ENCODE results near the gene AADACL3. TPM values are rescaled to one million over a fixed set of nuclear protein-coding genes. Genes with fewer than 3 reads are reported as not detected.

The AADACL3 gene
- total and polyA plus RNA-seq, 2 donors (not counting 3 experiments of a cell fraction or from before 2014, with no cell fraction given), result not detected

GRCh38 chr1:12706061-12706460 lies 9.8 kb upstream of the AADACL3 start:
- H3K27me3 ChIP-seq (ENCODE audit: control insufficient read depth in 2 of 2, insufficient read depth in 2 of 2, low read length in 2 of 2), result no peaks in the 10 kb centered on the region
- no peaks in the 10 kb centered on the region for H3K36me3 ChIP-seq (ENCODE audit: control insufficient read depth in 2 of 2, extremely low read depth in 1 of 2, insufficient read depth in 2 of 2, low read length in 2 of 2)
- H4K20me1 ChIP-seq (replicated peaks; ENCODE audit: control insufficient read depth, extremely low read depth, insufficient read depth, low read length), result no peaks in the 10 kb centered on the region
- H3K9me3 ChIP-seq (replicated peaks; ENCODE audit: control insufficient read depth, insufficient read depth, low read length), result no peaks in the 10 kb centered on the region
- ChIA-PET POLR2A (no interaction called here), CTCF (no interaction called here)
- no peak overlapping the region for H2AFZ ChIP-seq (ENCODE audit: low read depth, low read length)
- no peak overlapping the region for H3K9ac ChIP-seq (replicated peaks; ENCODE audit: extremely low read depth, insufficient read depth, low read length)
- DNase-seq (ENCODE audit: low read depth, low spot score) (no peak), FAIRE-seq (no peak)
- dilution Hi-C loops (cut with MboI; ENCODE audit: extremely low pct_ligation_motif_present, low sequenced_read_pairs), result no loop called here
- H3K79me2 ChIP-seq (ENCODE audit: control insufficient read depth, insufficient read depth, low read length), result no peaks in the 10 kb centered on the region
- H3K27ac ChIP-seq (ENCODE audit: insufficient read depth, low read depth, low read length), result no peak overlapping the region
- H3K4me2 ChIP-seq (ENCODE audit: insufficient read depth, low read length), result no peak overlapping the region
- H3K4me3 ChIP-seq (replicated peaks in 1 of 3; ENCODE audit: insufficient read depth in 1 of 3, low read depth in 1 of 3, low read length in 3 of 3), result no peak overlapping the region
- TF ChIP-seq GATA2 (IDR thresholded peaks at IDR 0.05; ENCODE audit: insufficient read depth, insufficient read length, low read depth, low read length), result no peak
- TF ChIP-seq CTCF (IDR thresholded peaks at IDR 0.05; ENCODE audit: extremely low read depth in 1 of 2, insufficient read depth in 1 of 2, low read depth in 1 of 2, low read length in 2 of 2), result no peak
- no peak for TF ChIP-seq FOS (IDR thresholded peaks at IDR 0.05; ENCODE audit: borderline replicate concordance, insufficient read depth, low read length)
- TF ChIP-seq MAX (IDR thresholded peaks at IDR 0.05; ENCODE audit: insufficient read depth, insufficient read length), result no peak
- intact Hi-C loops (cut with micrococcal nuclease), result no loop called here
- H3K9me1 ChIP-seq (replicated peaks; ENCODE audit: control insufficient read depth, extremely low read depth, insufficient read depth, low read length), result no peaks in the 10 kb centered on the region
- no TSS peak for BruUV-seq (replicated peaks)
- H3K4me1 ChIP-seq (ENCODE audit: control insufficient read depth, extremely low read depth, insufficient read depth, low read length), result no peaks in the 10 kb centered on the region

- H3K4me1 ChIP-seq (ENCODE audit: control insufficient read depth, extremely low read depth, insufficient read depth, low read length), result no peaks in the 10 kb centered on the region
- no peak overlapping the region for H3K27ac ChIP-seq (ENCODE audit: insufficient read depth, low read depth, low read length)
- DNase-seq (ENCODE audit: low read depth, low spot score), result no peak
- dilution Hi-C loops (cut with MboI; ENCODE audit: extremely low pct_ligation_motif_present, low sequenced_read_pairs) (no loop called here), intact Hi-C loops (cut with micrococcal nuclease) (no loop called here)
- H3K9me3 ChIP-seq (replicated peaks; ENCODE audit: control insufficient read depth, insufficient read depth, low read length), result no peaks in the 10 kb centered on the region
- H3K4me2 ChIP-seq (ENCODE audit: insufficient read depth, low read length), result no peak overlapping the region
- no peaks in the 10 kb centered on the region for H3K27me3 ChIP-seq (ENCODE audit: control insufficient read depth in 2 of 2, insufficient read depth in 2 of 2, low read length in 2 of 2)
- FAIRE-seq, result no peak
- no peak for TF ChIP-seq MAX (IDR thresholded peaks at IDR 0.05; ENCODE audit: insufficient read depth, insufficient read length)
- TF ChIP-seq POLR2A (IDR thresholded peaks at IDR 0.05; ENCODE audit: low read depth, low read length), result no peak
- TF ChIP-seq JUN (IDR thresholded peaks at IDR 0.05; ENCODE audit: borderline replicate concordance, insufficient read depth, insufficient read length, low read depth), result no peak
- no peak for TF ChIP-seq MYC (IDR thresholded peaks at IDR 0.05; ENCODE audit: low read depth, low read length)
- no peak for TF ChIP-seq CTCF (IDR thresholded peaks at IDR 0.05; ENCODE audit: extremely low read depth in 1 of 2, insufficient read depth in 1 of 2, low read depth in 1 of 2, low read length in 2 of 2)
- no peak for TF ChIP-seq FOS (IDR thresholded peaks at IDR 0.05; ENCODE audit: borderline replicate concordance, insufficient read depth, low read length)
- TF ChIP-seq EZH2 (IDR thresholded peaks at IDR 0.05; ENCODE audit: borderline replicate concordance, low read depth, low read length, severe bottlenecking), result no peak
- no peak for TF ChIP-seq GATA2 (IDR thresholded peaks at IDR 0.05; ENCODE audit: insufficient read depth, insufficient read length, low read depth, low read length)
- no peak for TF ChIP-seq POLR2AphosphoS5 (IDR thresholded peaks at IDR 0.05; ENCODE audit: insufficient read depth, low read depth, low read length)
- no peaks in the 10 kb centered on the region for H3K36me3 ChIP-seq (ENCODE audit: control insufficient read depth in 2 of 2, extremely low read depth in 1 of 2, insufficient read depth in 2 of 2, low read length in 2 of 2)
- no peaks in the 10 kb centered on the region for H3K9me1 ChIP-seq (replicated peaks; ENCODE audit: control insufficient read depth, extremely low read depth, insufficient read depth, low read length)
- H3K79me2 ChIP-seq (ENCODE audit: control insufficient read depth, insufficient read depth, low read length), result no peaks in the 10 kb centered on the region
- H4K20me1 ChIP-seq (replicated peaks; ENCODE audit: control insufficient read depth, extremely low read depth, insufficient read depth, low read length), result no peaks in the 10 kb centered on the region
- no TSS peak for BruUV-seq (replicated peaks)
- no peak overlapping the region for H2AFZ ChIP-seq (ENCODE audit: low read depth, low read length)
- ChIA-PET POLR2A (no interaction called here), CTCF (no interaction called here)
- H3K9ac ChIP-seq (replicated peaks; ENCODE audit: extremely low read depth, insufficient read depth, low read length), result no peak overlapping the region
- H3K4me3 ChIP-seq (replicated peaks in 1 of 3; ENCODE audit: insufficient read depth in 1 of 3, low read depth in 1 of 3, low read length in 3 of 3), result no peak overlapping the region
Measured at GRCh38 chr1:12708396-12709090, 7.4 kb upstream of the AADACL3 start.
